Measurements from ENCODE around the gene LORICRIN. TPM values are rescaled to one million over a fixed set of nuclear protein-coding genes. Genes with fewer than 3 reads are reported as not detected.

LORICRIN gene
- total and polyA plus RNA-seq, 9 of the 15 experiments (the other 6 are each of a cell fraction or from before 2014, with no cell fraction given): not detected

DNA sequence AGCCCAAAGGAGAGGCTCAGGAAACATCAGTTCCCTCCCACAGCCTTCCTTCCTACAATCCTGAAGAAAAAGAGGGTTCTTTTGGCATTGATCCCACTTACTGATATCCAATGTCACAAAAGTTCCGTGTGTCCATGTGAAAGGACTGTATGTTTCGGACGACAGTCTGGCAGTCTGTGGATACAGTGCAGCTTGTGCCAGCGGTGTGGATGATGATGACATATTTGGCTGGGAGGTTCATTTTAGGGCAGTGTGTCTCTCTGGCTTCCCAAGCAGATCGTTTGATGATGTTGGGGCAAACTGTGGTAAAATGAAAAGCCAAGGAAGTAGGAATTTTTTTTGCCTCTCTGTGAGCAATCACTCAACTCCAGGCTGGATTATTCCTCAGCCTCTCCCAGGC lies 42.8 kb downstream of the LORICRIN start (continued):
- TF ChIP-seq TBL1XR1 (IDR thresholded peaks at IDR 0.05; ENCODE audit: low read length in 2 of 2) (no peak), NR2F6 (CRISPR knock-in tag; IDR thresholded peaks at IDR 0.05) (no peak), PHB2 (IDR thresholded peaks at IDR 0.05; ENCODE audit: low read depth) (no peak)

DNA sequence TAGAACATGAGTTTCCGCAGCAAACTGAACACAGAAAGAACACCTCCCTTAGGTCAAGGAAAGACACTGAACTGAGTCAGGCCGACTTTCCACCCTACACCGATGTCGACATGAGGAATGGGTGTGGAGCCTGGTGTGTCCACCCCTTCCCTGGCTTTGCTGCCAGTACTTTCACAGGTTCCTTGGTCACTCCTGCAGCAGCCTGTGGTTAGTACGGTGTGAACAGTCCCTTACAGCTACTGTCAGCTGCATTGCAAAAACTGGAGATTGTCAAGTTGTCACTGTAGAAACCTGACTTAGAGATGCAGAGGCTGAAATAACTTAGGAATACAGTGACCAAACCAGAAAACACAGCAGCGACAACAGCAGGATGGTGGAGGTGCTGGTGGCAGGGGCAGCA lies 46.2 kb downstream of the LORICRIN start:
- ATAC-seq (no peak), FAIRE-seq (no peak)
- POLR2A ChIA-PET: interaction anchor here (0.9 to 1.0 kb wide), 2 partner anchors 8 to 15 kb away, joined by 3 read pairs; no protein-coding TSS in a partner anchor
- TF ChIP-seq SNIP1 (IDR thresholded peaks at IDR 0.05; ENCODE audit: low read depth): no peak
- no peak for TF ChIP-seq NUFIP1 (IDR thresholded peaks at IDR 0.05; ENCODE audit: partially characterized antibody)
- no peak for TF ChIP-seq ZFPM2 (CRISPR knock-in tag; IDR thresholded peaks at IDR 0.05)
- TF ChIP-seq, protein P1, sequence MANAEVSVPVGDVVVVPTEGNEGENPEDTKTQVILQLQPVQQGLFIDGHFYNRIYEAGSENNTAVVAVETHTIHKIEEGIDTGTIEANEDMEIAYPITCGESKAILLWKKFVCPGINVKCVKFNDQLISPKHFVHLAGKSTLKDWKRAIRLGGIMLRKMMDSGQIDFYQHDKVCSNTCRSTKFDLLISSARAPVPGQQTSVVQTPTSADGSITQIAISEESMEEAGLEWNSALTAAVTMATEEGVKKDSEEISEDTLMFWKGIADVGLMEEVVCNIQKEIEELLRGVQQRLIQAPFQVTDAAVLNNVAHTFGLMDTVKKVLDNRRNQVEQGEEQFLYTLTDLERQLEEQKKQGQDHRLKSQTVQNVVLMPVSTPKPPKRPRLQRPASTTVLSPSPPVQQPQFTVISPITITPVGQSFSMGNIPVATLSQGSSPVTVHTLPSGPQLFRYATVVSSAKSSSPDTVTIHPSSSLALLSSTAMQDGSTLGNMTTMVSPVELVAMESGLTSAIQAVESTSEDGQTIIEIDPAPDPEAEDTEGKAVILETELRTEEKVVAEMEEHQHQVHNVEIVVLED (CRISPR knock-in tag; IDR thresholded peaks at IDR 0.05): no peak
- TF ChIP-seq, protein P2, sequence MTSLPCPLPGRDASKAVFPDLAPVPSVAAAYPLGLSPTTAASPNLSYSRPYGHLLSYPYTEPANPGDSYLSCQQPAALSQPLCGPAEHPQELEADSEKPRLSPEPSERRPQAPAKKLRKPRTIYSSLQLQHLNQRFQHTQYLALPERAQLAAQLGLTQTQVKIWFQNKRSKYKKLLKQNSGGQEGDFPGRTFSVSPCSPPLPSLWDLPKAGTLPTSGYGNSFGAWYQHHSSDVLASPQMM (CRISPR knock-in tag; IDR thresholded peaks at IDR 0.05): no peak
- TF ChIP-seq PPARD (CRISPR knock-in tag; IDR thresholded peaks at IDR 0.05): no peak
- no peak for TF ChIP-seq ZNF695 (CRISPR knock-in tag; IDR thresholded peaks at IDR 0.05)
- TF ChIP-seq, protein P3, sequence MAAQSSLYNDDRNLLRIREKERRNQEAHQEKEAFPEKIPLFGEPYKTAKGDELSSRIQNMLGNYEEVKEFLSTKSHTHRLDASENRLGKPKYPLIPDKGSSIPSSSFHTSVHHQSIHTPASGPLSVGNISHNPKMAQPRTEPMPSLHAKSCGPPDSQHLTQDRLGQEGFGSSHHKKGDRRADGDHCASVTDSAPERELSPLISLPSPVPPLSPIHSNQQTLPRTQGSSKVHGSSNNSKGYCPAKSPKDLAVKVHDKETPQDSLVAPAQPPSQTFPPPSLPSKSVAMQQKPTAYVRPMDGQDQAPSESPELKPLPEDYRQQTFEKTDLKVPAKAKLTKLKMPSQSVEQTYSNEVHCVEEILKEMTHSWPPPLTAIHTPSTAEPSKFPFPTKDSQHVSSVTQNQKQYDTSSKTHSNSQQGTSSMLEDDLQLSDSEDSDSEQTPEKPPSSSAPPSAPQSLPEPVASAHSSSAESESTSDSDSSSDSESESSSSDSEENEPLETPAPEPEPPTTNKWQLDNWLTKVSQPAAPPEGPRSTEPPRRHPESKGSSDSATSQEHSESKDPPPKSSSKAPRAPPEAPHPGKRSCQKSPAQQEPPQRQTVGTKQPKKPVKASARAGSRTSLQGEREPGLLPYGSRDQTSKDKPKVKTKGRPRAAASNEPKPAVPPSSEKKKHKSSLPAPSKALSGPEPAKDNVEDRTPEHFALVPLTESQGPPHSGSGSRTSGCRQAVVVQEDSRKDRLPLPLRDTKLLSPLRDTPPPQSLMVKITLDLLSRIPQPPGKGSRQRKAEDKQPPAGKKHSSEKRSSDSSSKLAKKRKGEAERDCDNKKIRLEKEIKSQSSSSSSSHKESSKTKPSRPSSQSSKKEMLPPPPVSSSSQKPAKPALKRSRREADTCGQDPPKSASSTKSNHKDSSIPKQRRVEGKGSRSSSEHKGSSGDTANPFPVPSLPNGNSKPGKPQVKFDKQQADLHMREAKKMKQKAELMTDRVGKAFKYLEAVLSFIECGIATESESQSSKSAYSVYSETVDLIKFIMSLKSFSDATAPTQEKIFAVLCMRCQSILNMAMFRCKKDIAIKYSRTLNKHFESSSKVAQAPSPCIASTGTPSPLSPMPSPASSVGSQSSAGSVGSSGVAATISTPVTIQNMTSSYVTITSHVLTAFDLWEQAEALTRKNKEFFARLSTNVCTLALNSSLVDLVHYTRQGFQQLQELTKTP (IDR thresholded peaks at IDR 0.05; ENCODE audit: low read depth in 1 of 2, partially characterized antibody in 2 of 2): no peak
- TF ChIP-seq, protein P4, sequence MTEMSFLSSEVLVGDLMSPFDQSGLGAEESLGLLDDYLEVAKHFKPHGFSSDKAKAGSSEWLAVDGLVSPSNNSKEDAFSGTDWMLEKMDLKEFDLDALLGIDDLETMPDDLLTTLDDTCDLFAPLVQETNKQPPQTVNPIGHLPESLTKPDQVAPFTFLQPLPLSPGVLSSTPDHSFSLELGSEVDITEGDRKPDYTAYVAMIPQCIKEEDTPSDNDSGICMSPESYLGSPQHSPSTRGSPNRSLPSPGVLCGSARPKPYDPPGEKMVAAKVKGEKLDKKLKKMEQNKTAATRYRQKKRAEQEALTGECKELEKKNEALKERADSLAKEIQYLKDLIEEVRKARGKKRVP (CRISPR knock-in tag; IDR thresholded peaks at IDR 0.05): no peak

More for the DNA sequence above, 46.2 kb downstream of the LORICRIN start:
- 3% methylated on average over 6 of the region's 6 CpGs for WGBS (ENCODE audit: insufficient coverage, low coverage, missing lambda C conversion rate)
- intact Hi-C loops (cut with micrococcal nuclease) (no loop called here), in situ Hi-C loops (cut with MboI) (no loop called here)
- Histone ChIP-seq H3K4me2 (ENCODE audit: insufficient read depth, low read length) (no peak overlapping the region), H3K27me3 (ENCODE audit: control insufficient read depth in 2 of 2, insufficient read depth in 2 of 2, low read length in 2 of 2) (peaks cover 17 to 40% of the 10 kb centered on the region in 2 experiments), H3K9me3 (replicated peaks; ENCODE audit: control insufficient read depth, insufficient read depth, low read depth, low read length) (no peaks in the 10 kb centered on the region), H3K9ac (ENCODE audit: insufficient read depth in 1 of 2, low read depth in 2 of 2, low read length in 2 of 2) (no peak overlapping the region), H3K27ac (ENCODE audit: extremely low read depth, low read depth, low read length) (no peak overlapping the region), H3K9me1 (ENCODE audit: control insufficient read depth, insufficient read depth, low read length) (no peaks in the 10 kb centered on the region), H3K36me3 (ENCODE audit: control insufficient read depth, insufficient read depth, low read length) (no peaks in the 10 kb centered on the region), H3K4me1 (replicated peaks in 1 of 2; ENCODE audit: control insufficient read depth in 2 of 2, insufficient read depth in 2 of 2, low read length in 2 of 2) (peaks cover 0 to 4% of the 10 kb centered on the region in 2 experiments; a peak in 1 of 5 replicates), H3K79me2 (ENCODE audit: control insufficient read depth, insufficient read depth, low read length) (no peaks in the 10 kb centered on the region), H4K20me1 (replicated peaks; ENCODE audit: control insufficient read depth, insufficient read depth, low read length) (no peaks in the 10 kb centered on the region), H3K4me3 (no peak overlapping the region), H2AFZ (ENCODE audit: low read depth, low read length) (no peak overlapping the region)
- DNase-seq (ENCODE audit: extremely low read depth in 1 of 4, low spot score in 3 of 4): no peak
- BruUV-seq (replicated peaks): no TSS peak
- CTCF ChIA-PET (ENCODE audit: low intra/inter-chr PET ratio): no interaction called here
